ENCODE data around the gene SCAI.
"Not testable (repeated sequence)": the region's sequence is repeated elsewhere in the genome, so short reads cannot be mapped to it uniquely, and the experiment has no call there.

SCAI gene

DNA sequence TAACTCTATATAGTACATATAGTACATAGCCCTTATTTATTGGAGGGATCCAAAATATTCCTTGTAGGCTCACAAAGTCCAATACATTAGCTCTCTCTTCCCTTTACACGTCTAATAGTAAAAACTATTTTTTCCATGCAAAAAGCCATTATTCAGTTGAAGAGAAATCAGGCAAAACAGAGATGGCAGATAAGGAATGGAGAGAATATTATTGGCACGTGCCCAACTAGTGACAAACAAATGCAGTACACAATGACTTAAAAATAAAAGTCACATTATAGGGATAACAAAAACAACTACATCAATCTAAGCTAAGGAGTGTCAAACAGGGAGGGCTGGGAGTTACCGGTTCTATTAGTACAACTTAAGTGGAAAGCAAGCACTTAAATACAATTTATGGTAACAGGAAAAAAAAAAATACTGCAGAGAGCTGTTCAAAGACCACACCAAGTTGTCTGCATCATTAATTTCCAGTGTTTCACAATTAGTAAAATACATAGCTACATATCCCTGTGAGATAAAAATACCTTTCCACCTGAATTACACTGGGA is 4.1 kb upstream of the SCAI start:
- DNase-seq = peak; percentile 43

DNA sequence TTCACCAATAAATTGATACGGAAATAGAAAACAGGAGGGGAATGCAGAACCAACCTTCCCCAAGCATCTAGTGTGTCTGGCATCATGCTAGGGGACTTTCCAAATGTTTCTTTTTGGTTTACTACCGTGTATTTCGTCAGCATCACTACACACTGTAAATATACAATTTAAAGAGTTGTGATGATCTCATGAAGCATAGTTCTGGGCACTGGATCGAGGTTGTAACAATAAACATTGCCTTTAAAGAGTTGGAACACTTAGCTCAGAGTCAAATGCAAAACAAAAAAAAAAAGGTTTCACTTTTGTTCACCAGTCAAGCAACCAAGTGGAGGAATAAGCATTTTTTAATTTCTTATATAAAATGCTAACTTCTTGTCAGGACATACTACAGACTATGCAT is 2.9 kb upstream of the SCAI start:
- DNase-seq = no peak

DNA sequence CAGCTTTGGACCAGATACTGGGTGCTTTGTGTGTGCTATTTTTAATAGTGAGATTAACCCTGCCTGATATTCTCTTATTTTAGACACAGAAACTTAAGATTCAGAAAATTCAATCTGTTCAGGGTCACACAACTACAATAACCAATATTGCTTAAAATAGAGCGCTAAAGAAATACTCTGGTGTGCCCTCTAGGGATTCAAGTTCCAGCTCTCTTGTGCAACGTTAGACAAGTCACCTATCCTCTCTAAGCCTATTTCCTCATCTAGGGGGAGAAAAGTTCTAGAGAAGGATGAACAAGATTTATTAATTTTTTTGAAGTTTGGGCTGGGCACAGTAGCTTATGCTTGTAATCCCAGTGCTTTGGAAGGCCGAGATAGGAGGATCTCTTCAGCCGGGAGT is 2.1 kb upstream of the SCAI start:
- DNase-seq = no peak

DNA sequence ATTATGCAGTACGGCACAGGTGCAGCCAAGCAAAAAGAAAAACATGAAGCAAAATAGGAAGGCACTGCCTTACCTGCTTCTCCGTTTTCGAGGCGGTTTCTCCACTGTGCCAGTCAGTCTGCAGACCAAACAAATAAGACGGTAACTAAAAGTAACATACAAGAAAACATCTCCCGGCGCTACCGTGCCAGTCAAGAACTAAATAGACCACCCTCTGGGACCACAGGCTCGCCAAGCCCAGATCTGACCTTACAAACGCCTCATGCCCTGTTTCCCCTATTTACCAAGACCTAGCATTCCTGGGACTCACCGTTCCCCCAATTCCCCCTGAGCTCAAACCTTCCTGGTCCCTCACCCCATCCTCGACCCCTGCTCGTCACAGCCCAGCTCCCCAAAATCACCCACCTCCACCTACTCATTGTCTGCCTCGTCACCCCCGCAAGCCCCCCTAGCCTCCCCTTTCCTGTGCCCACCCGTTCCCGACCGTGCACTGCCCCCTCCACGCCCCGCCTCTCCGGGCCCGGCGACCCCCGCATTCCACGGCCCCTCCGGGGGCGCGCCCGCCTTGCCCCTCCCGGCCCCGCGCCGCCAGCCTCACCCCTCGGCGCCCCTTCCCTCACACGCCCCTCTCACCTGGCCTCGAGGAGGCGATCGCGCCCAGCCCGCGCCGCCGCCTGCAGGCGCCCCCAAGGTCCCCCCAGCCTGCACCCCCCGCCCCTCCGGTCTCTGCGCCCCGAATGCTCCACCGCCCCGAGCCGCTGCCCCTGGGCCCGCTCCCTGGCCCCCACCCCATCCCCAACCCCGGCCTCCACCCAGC is 560 bp downstream of the SCAI start:
- peak; percentile 46 for DNase-seq

DNA sequence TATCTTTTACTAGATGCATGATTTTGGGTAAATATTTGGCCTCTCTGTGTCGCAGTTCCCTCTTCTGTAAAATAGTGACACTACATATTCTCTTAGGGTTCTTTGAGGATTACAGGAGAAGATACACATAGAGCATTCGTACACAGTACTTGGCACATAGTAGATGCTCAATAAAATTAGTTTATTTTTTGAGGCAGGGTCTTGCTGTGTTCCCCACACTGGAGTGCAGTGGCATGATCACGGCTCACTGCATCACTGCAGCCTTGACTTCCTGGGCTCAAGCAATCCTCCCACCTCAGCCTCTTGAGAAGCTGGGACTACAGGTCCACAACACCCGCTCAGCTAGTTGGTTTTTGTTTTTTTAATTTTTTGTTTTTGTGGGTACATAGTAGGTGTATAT is 1.6 kb downstream of the SCAI start:
- no peak for DNase-seq

DNA sequence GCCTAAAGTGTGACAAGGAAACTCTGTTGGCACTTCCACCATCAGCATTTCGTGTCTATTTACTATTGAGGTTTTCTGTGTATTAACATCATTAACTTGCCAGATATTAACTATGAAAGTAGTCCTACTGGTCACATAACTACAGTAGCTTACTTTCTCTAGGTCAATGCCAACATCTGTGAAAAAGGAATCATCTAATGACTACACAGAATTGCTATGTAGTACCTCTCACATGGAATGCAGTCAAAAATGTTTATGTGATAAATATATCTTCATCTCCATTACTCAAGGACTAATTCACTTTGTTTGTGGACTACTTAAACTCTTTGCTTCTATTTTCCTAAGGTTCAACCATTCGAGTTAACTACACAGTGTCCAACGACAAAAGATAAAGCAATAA is 2.1 kb downstream of the SCAI start:
- DNase-seq = no peak

DNA sequence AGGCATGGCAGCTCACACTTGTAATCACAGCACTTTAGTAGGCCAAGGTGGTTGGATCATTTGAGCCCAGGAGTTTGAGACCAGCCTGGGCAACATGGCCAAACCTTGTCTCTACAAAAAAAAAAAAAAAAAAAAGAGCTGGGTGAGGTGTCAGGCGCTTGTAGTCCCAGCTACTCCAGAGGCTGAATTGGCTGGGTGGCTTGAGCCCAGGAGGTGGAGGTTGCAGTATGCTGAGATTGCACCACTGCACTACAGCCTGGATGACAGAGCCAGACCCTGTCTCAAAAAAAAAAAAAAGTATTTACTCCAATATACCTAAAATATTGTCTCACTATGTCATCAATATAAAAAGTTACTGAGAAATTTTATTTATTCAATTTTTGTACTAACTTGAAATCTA is 2.8 kb downstream of the SCAI start:
- DNase-seq = no peak

DNA sequence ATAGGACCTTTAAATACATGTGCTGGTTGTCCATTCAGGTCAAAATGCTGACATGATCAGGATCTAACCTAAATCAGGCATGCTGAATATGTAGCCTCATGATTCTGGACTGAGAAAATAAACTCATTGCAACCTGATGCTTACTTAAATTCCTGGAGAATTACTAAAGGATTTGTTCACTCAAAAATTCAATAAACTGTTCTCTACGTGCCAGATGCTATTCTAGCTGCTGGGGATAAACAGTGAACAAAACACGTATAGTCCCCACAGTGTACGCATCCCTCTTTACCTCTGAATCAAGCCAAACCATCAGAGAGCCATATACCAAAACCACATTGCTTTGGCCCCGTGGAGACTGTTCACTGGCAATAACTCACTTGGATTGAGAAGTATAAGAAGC is 6.1 kb downstream of the SCAI start:
- DNase-seq = no peak

DNA sequence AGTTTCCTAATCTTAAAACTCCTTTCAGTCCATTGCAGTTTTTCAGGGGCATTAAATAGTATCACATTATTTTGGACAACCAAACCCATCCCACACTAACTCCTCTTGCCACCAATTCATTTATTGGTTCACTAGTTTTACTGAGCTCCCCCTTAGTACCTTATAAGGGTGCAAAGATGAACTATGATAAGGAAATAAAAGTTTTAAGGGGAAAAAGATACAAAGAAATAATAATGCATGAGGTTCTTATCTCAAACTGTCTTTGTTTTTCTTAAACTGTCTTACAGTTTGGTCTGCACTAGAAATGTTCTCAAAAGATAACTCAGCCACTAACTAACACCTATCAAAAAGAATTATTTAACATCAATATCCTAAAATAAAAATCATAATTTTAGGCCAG is 8.4 kb downstream of the SCAI start:
- peak; percentile 57 for DNase-seq

DNA sequence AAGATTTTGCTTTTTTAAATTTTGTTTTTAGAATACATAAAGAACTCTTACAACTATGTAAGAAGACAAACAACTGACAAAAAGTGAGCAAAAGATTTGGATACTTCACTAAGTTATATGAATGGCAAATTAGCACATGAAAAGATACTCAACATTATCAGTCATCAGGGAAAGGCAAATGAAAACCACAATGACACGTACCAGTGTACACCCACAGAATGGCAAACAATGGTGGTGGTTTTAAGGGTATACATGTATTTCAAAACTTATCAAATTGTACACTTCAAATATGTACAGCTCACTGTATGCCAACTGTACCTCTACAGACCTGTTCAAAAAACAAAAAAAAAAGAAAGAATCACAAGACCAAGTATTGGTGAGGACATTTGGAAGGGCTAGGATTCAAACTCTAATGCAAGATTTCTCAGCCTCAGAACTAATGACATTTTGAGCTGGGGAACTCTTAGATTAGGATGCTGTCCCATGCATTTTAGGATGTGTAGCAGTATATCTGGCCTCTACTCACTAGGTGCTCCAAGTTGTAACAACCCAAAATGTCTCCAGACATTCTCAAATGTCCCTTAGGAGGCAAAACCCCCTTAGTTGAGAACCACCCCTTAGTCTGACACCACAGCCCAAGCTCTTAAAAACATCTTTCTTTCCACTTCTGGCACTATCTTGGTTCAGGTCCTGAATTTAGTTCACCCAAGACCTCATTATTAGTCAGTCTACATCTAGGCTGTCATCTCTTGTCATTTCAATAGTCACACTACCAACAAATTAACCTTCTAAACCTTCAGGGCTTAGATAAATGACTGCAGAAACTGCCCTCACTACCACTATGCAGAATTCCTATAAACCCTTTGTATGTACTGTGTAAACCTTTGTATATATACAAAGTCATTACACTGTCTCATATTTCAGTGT is 9.7 kb downstream of the SCAI start:
- peak; percentile 72 for DNase-seq

DNA sequence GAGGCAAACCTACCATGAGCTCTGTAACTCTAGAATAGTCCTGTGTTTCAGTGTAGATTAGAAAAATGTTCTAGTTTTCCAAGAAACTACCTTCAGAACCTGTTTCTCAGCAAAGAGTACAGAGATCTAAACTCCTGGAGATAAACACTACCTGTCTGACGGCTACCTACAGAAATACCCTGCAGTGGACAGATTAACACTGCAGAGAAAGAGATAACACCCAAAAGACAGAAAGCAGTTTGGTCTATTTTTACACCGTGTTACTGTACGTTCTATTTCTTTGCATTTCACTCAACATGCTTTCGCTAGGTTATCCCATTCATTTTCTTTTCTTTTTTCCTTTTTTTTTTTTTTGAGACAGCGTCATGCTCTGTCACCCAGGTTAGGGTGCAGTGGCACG is 11.6 kb downstream of the SCAI start:
- DNase-seq = peak; percentile 67

DNA sequence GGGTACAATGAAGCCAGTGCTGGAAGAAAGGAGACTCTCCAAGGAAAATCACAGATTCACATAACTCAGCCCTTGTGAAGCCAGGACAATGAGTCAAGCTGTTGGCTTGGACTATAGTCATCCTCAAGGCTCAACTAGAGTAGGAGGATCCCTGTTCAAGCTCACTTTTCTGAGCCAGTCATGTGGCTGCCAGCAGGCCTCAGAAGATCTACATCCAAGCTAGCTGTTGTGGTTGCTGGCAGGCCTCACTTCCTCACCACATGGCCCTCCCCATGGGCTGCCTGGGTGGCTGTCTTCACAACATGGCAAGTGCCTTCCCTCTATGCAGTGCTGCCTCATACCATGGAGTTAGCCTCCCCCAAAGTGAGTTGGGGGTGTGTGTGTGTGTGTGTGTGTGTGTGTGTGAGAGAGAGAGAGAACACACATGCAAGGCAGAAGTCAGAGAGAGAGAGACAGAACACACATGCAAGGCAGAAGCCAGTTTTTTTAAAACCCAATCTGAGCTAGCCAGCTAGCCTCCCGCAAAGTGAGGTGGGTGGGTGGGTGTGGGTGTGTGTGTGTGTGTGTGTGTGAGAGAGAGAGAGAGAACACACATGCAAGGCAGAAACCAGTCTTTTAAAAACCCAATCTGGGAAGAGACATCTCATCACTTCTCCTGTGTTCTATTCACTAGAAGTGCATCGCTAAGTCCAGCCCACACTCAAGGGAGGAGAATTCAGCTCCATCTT is 17.1 kb downstream of the SCAI start:
- DNase-seq = peak; percentile 96

DNA sequence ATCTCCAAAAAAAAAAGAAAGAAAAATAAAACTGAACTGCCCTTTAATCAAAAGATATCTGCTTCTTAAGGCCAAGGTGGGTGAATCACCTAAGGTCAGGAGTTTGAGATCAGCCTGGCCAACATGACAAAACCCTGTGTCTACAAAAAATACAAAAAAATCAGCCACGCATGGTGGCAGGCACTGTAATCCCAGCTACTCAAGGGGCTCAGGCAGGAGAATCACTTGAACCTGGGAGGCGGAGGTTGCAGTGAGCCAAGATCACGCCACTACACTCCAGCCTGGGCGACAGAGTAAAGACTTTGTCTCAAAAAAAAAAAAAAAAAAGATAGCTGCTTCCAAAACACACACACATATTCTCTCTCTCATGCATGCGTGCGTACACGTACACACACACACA is 17.8 kb downstream of the SCAI start:
- no peak for DNase-seq

DNA sequence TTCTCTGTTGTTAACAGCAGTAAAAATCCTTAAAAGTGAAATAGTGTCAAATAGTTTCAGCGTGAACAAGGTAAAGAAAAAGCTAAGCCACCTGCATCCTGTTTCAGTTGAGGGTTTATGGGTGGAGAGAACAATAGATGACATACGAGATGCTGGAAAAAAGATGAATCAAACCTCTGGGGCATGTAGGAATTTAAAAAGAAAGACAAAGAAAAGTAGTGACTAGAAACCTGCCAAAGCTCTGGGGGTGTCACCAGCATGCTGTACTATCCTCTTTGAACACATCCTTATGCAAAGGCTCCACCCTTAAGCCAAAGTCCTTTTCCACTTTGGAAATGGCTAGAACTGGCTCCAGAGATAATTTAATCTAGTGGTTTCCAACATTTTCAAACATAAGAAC is 22.2 kb downstream of the SCAI start:
- DNase-seq = no peak

DNA sequence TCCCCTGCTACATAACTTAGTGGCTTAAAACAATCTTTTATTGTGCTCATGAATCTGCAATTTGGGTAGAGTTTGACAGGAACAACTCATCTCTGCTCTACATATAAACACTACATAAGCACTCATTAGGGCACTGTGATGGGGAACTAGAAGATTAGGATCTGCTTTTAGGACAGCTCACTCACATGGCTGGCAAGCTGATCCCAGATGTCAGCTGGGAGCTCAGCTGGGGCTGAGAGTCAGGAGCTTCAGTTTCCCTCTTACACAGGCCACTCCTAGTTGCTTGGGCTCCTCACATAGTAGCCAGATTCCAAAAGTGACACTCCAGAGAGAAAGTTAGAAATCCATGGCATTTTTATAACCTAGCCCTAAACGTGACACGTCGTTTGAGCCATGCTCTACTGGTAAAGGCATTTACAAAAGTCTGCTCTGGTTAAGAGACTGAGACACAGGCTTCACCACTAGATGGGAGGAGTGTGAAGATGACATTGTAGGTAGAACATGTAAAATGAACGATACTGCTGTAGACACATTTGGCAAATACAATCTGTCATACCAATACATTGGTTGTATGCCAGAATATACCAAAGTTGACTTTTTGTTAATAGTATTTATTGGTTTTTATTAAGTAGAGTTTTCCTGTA is 23.6 kb downstream of the SCAI start:
- DNase-seq = peak; percentile 61

DNA sequence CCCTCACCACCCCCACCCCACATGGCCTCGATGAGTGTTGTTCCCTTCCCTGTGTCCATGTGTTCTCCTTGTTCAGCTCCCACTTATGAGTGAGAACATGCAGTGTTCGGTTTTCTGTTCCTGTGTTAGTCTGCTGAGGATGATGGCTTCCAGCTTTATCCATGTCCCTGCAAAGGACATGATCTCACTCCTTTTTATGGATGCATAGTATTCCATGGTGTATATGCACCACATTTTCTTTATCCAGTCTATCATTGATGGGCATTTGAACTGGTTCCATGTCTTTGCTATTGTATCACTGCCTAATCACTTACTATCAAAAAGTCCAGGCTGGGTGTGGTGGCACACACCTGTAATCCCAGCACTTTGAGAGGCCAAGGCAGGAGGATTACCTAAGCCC is 24.6 kb downstream of the SCAI start:
- not testable (repeated sequence) for DNase-seq

DNA sequence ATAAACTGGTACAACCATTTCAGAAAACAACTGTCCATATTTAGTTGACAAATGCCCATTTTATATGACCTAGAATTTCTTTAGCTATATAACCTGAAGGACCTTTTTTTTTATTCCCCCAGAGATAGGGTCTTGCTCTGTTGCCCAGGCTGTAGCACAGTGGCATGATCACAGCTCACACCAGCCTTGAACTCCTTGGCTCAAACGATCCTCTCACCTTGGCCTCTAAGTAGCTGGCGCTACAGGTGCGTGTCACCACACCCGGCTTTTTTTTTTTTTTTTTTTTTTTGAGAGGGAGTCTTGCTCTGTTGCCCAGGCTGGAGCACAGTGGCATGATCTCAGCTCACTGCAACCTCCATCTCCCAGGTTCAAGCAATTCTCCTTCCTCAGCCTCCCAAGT is 28.8 kb downstream of the SCAI start:
- not testable (repeated sequence) for DNase-seq

DNA sequence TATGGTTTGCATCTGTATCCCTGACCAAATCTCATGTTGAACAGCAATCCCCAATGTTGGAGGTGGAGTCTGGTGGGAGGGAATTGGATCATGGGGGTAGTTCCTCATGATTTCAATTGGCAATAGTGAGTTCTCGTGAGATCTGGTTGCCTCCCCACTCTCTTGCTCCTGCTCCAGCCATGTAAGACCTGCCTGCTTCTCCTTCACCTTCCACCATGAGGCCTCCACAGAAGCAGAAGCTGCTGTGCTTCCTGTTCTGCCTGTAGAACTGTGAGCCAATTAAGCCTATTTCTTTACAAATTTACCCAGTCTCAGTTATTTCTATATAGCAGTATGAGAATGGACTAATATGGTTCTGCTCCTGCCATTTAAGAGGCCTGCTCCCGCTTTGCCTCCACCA is 32.9 kb downstream of the SCAI start:
- no peak for DNase-seq

DNA sequence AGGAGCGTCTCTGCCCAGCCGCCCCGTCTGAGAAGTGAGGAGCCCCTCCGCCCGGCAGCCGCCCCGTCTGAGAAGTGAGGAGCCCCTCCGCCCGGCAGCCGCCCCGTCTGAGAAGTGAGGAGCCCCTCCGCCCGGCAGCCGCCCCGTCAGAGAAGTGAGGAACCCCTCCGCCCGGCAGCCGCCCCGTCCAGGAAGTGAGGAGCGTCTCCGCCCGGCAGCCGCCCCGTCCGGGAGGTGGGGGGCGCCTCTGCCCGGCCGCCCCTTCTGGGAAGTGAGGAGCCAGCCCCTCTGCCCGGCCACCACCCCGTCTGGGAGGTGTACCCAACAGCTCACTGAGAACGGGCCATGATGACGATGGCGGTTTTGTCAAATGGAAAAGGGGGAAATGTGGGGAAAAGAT is 34.8 kb downstream of the SCAI start:
- not testable (repeated sequence) for DNase-seq

DNA sequence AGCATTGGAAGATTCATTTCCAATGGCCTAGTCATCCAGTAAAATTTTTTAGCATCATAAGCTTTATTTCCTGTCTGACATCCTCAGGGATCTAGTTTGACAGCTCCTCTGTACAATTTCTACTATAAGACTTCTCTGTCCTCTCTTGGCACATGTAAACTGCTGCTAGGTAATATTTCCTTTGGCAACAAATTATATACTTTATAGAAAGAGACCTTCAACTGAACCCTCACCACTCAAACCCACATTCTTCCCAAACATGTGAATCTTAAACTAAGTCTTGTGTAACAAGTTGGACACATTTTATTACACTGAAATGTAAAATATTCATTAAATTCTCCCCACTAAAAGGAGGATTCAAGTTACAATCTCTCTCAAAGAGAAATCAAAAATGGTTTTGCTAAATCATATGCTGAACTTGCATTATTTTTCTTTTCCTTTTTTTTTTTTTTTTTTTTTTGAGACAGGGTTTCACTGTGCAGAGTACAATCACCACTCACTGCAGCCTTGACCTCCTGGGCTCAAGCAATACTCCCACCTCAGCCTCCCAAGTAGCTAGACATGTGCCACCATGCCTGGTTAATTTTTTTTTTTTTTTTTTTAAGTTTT is 36.9 kb downstream of the SCAI start:
- DNase-seq = no peak

DNA sequence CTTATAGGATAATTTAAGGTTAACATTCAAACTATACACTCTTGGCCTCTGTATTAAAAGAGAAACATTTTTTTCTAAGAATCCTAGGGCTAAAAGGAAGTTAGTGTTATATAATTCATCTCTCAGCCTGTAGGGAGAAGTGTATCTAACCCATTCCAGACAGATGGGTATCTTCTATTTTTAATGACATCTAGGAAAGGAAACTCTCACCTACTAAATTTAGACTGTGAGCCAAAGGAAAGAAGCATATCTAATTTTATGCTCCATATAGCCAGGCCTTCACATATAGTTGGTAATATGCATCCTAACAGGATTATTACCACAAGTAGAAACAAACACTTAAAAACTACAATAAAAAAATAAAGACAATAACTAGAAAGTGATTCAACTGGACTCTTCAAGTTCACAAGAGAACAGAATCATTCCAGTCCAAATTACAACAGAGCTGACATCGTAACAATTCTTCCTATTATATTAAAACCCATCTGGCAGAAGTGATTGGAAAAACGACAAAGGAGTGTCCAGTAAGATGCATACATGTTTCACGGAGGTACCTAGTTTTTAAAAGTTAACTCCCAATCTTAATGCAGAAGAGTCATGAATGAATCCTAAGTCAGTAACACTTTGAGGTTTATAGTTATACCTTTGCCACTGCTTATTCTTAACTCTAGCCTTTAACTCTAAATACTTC is 39.4 kb downstream of the SCAI start:
- no peak for DNase-seq

DNA sequence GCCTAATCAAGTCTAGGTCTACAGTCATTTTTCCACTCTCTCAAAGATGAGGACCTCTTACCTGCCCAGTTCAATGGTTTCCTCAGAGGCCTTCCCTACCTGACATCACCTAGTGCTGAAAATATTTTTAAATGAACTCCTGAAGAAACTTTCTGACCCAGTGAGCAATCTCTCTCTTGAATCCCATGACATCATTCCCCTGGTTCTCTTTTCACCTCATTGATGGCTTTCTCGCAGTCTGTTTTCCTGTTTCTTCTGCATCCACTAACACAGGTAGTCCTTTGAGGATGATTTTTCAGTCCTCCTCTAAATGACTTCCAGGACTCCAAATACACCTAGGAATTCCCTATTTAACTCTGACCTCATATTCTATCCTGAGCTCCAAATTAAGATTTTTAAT is 40.3 kb downstream of the SCAI start:
- DNase-seq = no peak

All from hematopoietic multipotent progenitor cell treated with erythropoietin and hydrocortisone succinate and interleukin-3 and kit ligand, for 6 days (in vitro differentiated cells).